Endodermal cell (in vitro differentiated cells): ENCODE data around the gene SYT13. TPM values are rescaled to one million over a fixed set of nuclear protein-coding genes. Genes with fewer than 3 reads are reported as not detected.
A peak's percentile ranks its signal among the peaks of the same experiment; 100 is the strongest.

Source experiments
- DNase-seq: peaks from one replicate; pipeline ENCODE4 v3.0.0-alpha.2; 2017
- H3K27ac ChIP-seq: 2 replicates; pipeline ENCODE4 v1.5.1; 2013; ENCODE audit warnings: mild to moderate bottlenecking, low read depth, low read length, moderate library complexity
- H3K27me3 ChIP-seq: 2 replicates; pipeline ENCODE4 v1.6.1; 2013; ENCODE audit warnings: mild to moderate bottlenecking, low read length, moderate library complexity; ENCODE audit not compliant: insufficient read depth, control insufficient read depth, poor library complexity, severe bottlenecking
- H3K36me3 ChIP-seq: 2 replicates; pipeline ENCODE4 v1.7.0; 2013; ENCODE audit warnings: mild to moderate bottlenecking, low read length, moderate library complexity; ENCODE audit not compliant: control insufficient read depth, insufficient read depth
- H3K4me1 ChIP-seq: one replicate; pipeline ENCODE4 v1.7.0; 2013; ENCODE audit warnings: low read length; ENCODE audit not compliant: control insufficient read depth, insufficient read depth
- H3K4me3 ChIP-seq: 2 replicates; pipeline ENCODE4 v1.5.1; 2013; ENCODE audit warnings: mild to moderate bottlenecking, low read length, moderate library complexity
- H3K9ac ChIP-seq: 2 replicates; pipeline ENCODE4 v1.6.1; 2013; ENCODE audit warnings: mild to moderate bottlenecking, low read length, moderate library complexity; ENCODE audit not compliant: poor library complexity, severe bottlenecking; ENCODE audit errors: extremely low read depth
- H3K9me3 ChIP-seq: 2 replicates; pipeline ENCODE4 v1.6.1; 2013; ENCODE audit warnings: mild to moderate bottlenecking, low read length, moderate library complexity; ENCODE audit not compliant: control insufficient read depth
- H3K27ac Mint-ChIP-seq: 2 replicates; pipeline ENCODE4 v1.8.0; 2020; ENCODE audit warnings: mixed read lengths
- H3K27me3 Mint-ChIP-seq: 2 replicates; pipeline ENCODE4 v1.8.0; 2021; ENCODE audit warnings: mild to moderate bottlenecking, mixed read lengths; ENCODE audit not compliant: insufficient read depth
- H3K36me3 Mint-ChIP-seq: 2 replicates; pipeline ENCODE4 v1.8.0; 2020; ENCODE audit warnings: low read depth, mixed read lengths
- H3K4me1 Mint-ChIP-seq: 2 replicates; pipeline ENCODE4 v1.8.0; 2020; ENCODE audit warnings: mixed read lengths
- H3K4me3 Mint-ChIP-seq: 2 replicates; pipeline ENCODE4 v1.8.0; 2020; ENCODE audit warnings: mild to moderate bottlenecking, moderate library complexity, mixed read lengths
- H3K9me3 Mint-ChIP-seq: 2 replicates; pipeline ENCODE4 v1.8.0; 2020; ENCODE audit warnings: mild to moderate bottlenecking, mixed read lengths
- WGBS, 2 experiments: methylation state at CpG; one replicate each; pipeline versions ENCODE4 v1.1.5 to v1.1.7; 2013; ENCODE audit warnings: missing lambda C conversion rate in 2 of 2, mixed read lengths in 1 of 2; ENCODE audit not compliant: insufficient coverage in 1 of 2, insufficient read length in 1 of 2; 5-methylcytosine and 5-hydroxymethylcytosine counted together
- total RNA-seq, 2 donors: library from RNA; stranded (reverse); fragmentation: NEBNext Ultra II Directional in 1 of 2; extraction: Animal tissue kit (Norgen Biotek cat#: 25700) in 1 of 2; gene quantifications; 2 replicates in 1 of 2; 3 replicates in 1 of 2; pipeline ENCODE4 v1.2.1, GENCODE V29; 2021
- TF ChIP-seq, protein P1 (sequence below): fragments of 200-600 bp; sonication (generic); conservative IDR thresholded peaks from 2 replicates; pipeline ENCODE4 v1.5.0; 2021; ENCODE audit warnings: antibody characterized with exemption, mild to moderate bottlenecking

The SYT13 gene
- total RNA-seq, 2 donors from 2014 or later = 3.2 to 9.3 TPM

DNA sequence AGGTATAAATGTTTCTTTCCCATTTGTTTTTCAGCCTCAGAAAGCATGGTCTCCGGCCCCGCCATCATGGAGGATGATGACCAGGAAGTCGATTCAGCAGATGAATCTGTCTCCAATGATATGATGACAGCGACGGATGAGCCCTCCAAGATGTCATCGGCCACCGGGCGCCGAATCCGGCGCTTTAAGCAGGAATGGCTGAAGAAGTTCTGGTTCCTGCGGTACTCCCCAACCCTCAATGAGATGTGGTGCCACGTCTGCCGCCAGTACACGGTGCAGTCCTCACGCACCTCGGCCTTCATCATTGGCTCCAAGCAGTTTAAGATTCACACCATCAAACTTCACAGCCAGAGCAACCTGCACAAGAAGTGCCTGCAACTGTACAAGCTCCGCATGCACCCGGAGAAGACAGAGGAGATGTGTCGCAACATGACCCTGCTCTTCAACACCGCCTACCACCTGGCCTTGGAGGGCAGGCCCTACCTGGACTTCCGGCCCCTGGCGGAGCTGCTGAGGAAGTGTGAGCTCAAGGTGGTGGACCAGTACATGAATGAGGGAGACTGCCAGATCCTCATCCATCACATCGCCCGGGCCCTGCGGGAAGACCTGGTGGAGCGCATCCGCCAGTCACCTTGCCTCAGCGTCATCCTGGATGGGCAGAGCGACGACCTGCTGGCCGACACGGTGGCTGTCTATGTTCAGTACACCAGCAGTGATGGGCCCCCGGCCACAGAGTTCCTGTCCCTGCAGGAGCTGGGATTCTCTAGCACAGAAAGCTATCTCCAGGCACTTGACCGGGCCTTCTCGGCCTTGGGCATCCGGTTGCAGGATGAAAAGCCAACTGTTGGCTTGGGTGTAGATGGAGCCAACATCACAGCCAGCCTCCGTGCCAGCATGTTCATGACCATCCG is 59.9 kb downstream of the SYT13 start:
- Histone ChIP-seq H3K27me3 (no peaks in the 10 kb centered on the region), H3K36me3 (peaks cover 4% of the 10 kb centered on the region), H3K27ac (no peak overlapping the region), H3K9me3 (no peaks in the 10 kb centered on the region), H3K4me3 (no peak overlapping the region), H3K4me1 (no peaks in the 10 kb centered on the region), H3K9ac (no peak overlapping the region)
- Mint-ChIP-seq H3K27me3 (no peaks in the 10 kb centered on the region), H3K4me3 (no peak overlapping the region), H3K9me3 (no peaks in the 10 kb centered on the region), H3K36me3 (peaks cover 53% of the 10 kb centered on the region), H3K27ac (no peak overlapping the region), H3K4me1 (no peaks in the 10 kb centered on the region)
- WGBS, 2 experiments = 95 to 96% methylated on average over 35 to 39 of the region's 39 CpGs
- TF ChIP-seq, protein P1, sequence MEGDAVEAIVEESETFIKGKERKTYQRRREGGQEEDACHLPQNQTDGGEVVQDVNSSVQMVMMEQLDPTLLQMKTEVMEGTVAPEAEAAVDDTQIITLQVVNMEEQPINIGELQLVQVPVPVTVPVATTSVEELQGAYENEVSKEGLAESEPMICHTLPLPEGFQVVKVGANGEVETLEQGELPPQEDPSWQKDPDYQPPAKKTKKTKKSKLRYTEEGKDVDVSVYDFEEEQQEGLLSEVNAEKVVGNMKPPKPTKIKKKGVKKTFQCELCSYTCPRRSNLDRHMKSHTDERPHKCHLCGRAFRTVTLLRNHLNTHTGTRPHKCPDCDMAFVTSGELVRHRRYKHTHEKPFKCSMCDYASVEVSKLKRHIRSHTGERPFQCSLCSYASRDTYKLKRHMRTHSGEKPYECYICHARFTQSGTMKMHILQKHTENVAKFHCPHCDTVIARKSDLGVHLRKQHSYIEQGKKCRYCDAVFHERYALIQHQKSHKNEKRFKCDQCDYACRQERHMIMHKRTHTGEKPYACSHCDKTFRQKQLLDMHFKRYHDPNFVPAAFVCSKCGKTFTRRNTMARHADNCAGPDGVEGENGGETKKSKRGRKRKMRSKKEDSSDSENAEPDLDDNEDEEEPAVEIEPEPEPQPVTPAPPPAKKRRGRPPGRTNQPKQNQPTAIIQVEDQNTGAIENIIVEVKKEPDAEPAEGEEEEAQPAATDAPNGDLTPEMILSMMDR = no peak
- no peak for DNase-seq

- no peak overlapping the region for H3K27ac ChIP-seq
- H3K9ac ChIP-seq = no peak overlapping the region
- 92 to 100% methylated on average over 1 of the region's 1 CpG for WGBS, 2 experiments
- Mint-ChIP-seq H3K4me1 (no peaks in the 10 kb centered on the region), H3K4me3 (no peak overlapping the region), H3K9me3 (no peaks in the 10 kb centered on the region), H3K36me3 (peaks cover 56% of the 10 kb centered on the region), H3K27ac (no peak overlapping the region), H3K27me3 (no peaks in the 10 kb centered on the region)
- no peaks in the 10 kb centered on the region for H3K27me3 ChIP-seq
- H3K4me1 ChIP-seq = no peaks in the 10 kb centered on the region
- H3K4me3 ChIP-seq = no peak overlapping the region
- TF ChIP-seq, protein P1 = no peak
- no peaks in the 10 kb centered on the region for H3K9me3 ChIP-seq
- H3K36me3 ChIP-seq = peaks cover 4% of the 10 kb centered on the region
- DNase-seq = no peak
Measured at GRCh38 chr11:45225277-45225676, 60.9 kb downstream of the SYT13 start.

DNA sequence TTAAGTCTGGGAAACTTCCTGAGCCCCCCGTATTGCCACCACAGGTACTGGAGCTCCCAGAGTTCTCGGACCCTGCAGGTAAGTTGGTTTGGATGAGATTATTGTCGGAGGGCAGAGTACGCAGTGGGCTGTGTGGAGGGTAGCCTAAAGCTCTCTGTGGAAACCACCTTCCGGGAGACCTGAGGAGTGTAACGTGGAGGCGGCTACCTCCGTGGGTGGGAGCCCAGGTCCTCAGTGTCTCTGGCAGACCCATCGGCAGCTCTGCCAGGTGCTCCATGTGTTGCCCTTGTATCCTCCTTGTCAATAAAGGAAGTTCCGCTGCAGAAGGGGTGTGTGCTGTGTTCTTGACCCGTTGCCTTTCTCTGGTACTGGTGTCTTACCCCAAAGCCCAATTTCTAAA is 61.4 kb downstream of the SYT13 start:
- TF ChIP-seq, protein P1 = no peak
- peak; percentile 20 for DNase-seq
- H3K27ac ChIP-seq = no peak overlapping the region
- peaks cover 4% of the 10 kb centered on the region for H3K36me3 ChIP-seq
- H3K4me3 ChIP-seq = no peak overlapping the region
- Mint-ChIP-seq H3K9me3 (no peaks in the 10 kb centered on the region), H3K4me1 (no peaks in the 10 kb centered on the region), H3K27me3 (no peaks in the 10 kb centered on the region), H3K4me3 (no peak overlapping the region), H3K27ac (no peak overlapping the region), H3K36me3 (peaks cover 56% of the 10 kb centered on the region)
- no peak overlapping the region for H3K9ac ChIP-seq
- WGBS, 2 experiments = 93 to 94% methylated on average over 10 to 11 of the region's 11 CpGs
- H3K9me3 ChIP-seq = no peaks in the 10 kb centered on the region
- H3K4me1 ChIP-seq = no peaks in the 10 kb centered on the region
- H3K27me3 ChIP-seq = no peaks in the 10 kb centered on the region
